ENCODE data around the gene RUNDC1.

RUNDC1 gene

DNA sequence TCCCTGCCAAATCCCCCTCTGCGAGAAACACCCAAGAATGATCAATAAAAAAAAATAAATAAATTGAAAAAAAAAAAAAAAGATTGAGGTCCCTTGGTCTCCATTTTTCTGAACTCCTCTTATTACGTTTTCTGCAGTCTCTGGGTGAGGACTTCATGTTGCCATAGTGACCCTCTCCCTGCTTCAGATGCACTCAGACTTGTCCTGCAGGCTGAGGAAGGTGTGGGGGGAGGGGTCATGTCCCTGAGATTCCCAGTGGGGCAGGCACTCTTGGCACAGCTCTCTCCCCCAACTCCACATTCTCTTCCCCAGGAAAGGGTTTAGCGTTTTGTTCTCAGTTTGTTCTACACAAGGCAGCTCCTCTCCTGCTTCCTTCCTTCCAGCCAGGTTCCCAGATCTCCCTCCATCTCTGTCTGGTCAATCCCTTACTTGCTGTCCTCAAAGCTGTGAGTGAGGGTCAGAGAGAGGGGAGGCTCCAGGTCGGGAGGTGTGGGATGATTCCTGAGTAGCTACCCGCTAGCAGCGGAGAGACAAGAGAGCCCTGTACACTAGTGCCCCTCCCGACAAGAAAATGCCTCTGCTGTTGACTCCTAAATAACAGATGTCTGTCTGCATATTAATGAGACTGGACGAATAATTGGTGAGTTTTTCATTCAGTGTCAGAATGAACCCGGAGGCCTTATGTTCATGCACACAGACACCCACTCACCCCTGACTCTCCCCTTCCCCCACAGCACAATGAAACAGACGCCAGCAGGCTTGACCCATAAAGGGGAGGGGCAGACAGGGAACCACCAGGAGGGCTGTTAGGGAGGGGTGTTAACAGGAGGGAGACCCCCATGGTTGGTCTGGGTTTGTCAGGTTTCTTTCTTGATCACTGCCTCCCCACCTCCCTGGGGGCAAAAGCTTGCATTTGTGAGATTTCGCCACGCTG lies 53.9 kb downstream of the RUNDC1 start:
- DNase-seq (ENCODE audit: extremely low spot score, insufficient read length, low read depth) (no peak), FAIRE-seq (no peak)

DNA sequence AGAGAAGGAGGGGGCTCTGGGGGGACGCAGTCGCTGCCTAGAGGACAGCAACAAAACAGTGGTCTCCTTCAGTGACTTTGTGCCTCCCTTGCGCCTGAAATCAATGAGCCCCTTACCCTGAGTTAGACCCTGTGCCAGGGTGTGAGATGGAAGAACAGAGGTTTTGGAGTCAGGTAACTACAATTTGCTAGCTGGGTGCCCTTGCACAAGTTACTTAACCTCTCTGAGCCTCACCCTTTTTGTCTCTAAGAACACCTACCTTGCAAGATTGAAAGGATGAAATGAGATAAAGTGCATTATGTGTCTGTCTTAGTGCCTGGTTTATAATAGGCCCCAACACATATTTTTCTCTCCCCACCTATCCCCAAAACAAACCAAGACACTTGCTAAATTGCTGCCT lies 54.5 kb downstream of the RUNDC1 start:
- FAIRE-seq (no peak), DNase-seq (ENCODE audit: extremely low spot score, insufficient read length, low read depth) (no peak)

DNA sequence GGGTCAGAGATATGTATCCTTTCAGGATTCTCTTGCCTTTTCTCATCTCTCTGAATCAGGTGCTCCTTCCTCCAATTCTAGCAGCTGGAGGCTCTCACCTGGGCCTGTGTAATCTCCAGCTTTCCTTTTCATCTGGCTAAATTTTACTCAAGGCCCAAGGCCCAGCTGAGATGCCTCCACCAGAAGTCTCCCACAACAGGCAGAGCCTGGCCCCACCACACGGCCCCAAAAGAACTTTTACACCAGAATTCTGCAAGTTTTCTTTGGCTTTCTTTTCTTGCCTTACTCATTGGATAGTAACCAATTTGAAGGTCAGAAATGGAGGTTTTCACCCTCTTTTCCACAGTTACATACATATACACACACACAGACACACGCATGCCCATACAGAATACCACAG lies 59.3 kb downstream of the RUNDC1 start:
- DNase-seq (ENCODE audit: extremely low spot score, insufficient read length, low read depth) = no peak
- FAIRE-seq = no peak

DNA sequence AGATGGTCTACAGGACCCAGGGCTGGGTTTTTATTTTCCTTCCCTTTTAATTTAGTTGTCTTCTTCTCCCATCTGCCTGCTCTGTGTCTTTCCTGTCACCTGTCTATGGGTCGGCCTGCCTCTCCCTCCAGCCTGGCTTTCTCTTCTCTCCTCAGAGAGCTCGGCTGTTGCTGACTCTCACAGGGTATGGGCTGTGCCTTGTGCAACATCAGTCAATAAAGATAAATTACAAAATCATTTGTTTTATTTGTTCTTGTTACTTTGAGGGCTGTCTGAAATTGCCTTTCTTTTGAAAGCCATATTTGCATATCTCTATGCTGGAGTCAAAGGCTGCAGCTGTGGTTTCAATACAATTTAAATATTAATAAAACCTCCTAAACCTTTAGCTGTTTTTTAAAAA lies 60.3 kb downstream of the RUNDC1 start:
- no peak for FAIRE-seq

DNA sequence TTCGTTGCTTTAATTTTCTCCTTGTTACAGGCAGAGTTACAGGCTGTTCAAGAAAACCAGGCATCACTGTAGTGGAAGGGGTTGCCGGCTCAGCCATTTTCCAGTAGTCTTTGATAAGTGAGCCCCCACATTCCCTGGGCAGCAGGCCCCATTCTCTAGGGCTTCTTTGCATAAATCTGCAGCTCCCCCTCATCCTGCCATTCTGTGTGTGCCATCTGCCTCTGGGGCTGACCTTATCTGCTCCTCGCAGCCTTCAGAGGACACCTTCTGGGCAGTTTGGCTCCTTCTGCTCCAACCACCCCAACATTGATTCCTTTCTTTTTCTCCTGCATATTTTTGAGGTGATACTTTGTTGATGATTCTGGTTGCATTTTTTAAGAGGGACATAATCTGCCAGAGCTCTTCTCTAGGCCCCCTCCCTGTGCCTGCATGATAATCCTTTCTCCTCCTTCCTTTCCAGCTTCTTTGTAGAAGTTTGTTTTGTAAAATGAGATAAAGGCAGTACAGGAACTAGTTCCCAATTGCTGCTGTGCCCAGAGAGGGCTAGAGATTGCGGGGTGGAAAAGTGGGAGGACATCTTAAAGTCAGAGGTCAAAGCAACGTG lies 61.8 kb downstream of the RUNDC1 start:
- no peak for DNase-seq (ENCODE audit: extremely low spot score, insufficient read length, low read depth)
- FAIRE-seq = no peak

More for the DNA sequence above, 60.3 kb downstream of the RUNDC1 start:
- DNase-seq (ENCODE audit: extremely low spot score, insufficient read length, low read depth) = no peak
